GM21786 (cell line): ENCODE results near the gene MIGA2.
A peak's percentile ranks its signal among the peaks of the same experiment; 100 is the strongest.
"Not testable (repeated sequence)": the region's sequence is repeated elsewhere in the genome, so short reads cannot be mapped to it uniquely, and the experiment has no call there.

Experiments
- ATAC-seq: cut with Tn5 transposase; IDR thresholded peaks from one replicate; pipeline ENCODE4 v1.9.1; 2021; ENCODE audit not compliant: unreplicated experiment

Gene MIGA2

GRCh38 chr9:129036241-129036922 is at the start of gene MIGA2:
Gene MIGA2, plus strand, starts transcription at chr9:129036626. Its CDS starts 3,969 bp downstream, at chr9:129040595.
- peak; percentile 98 for ATAC-seq

GRCh38 chr9:128986671-128987070 is 49.8 kb upstream of the MIGA2 start:
- ATAC-seq, result no peak

GRCh38 chr9:128987805-128988204 is 48.6 kb upstream of the MIGA2 start:
- ATAC-seq, result no peak

GRCh38 chr9:128992995-128993394 is 43.4 kb upstream of the MIGA2 start:
- ATAC-seq, result no peak

- ATAC-seq, result no peak
These were observed 40.6 kb upstream of the MIGA2 start for GRCh38 chr9:128995791-128996190.

- ATAC-seq, result no peak
These were observed 38.0 kb upstream of the MIGA2 start for GRCh38 chr9:128998462-128998861.

GRCh38 chr9:128999581-129000206 is 36.7 kb upstream of the MIGA2 start:
- ATAC-seq, result no peak

GRCh38 chr9:129001504-129002325 is 34.7 kb upstream of the MIGA2 start:
- no peak for ATAC-seq

- ATAC-seq, result no peak
These were observed 33.4 kb upstream of the MIGA2 start for GRCh38 chr9:129002992-129003391.

- ATAC-seq, result not testable (repeated sequence)
These were observed 32.3 kb upstream of the MIGA2 start for GRCh38 chr9:129004173-129004572.

- no peak for ATAC-seq
These were observed 31.0 kb upstream of the MIGA2 start for GRCh38 chr9:129005336-129005997.

GRCh38 chr9:129006328-129007034 is 29.9 kb upstream of the MIGA2 start:
- ATAC-seq, result no peak

- no peak for ATAC-seq
These were observed 29.2 kb upstream of the MIGA2 start for GRCh38 chr9:129007035-129007765.

- ATAC-seq, result no peak
These were observed 28.5 kb upstream of the MIGA2 start for GRCh38 chr9:129007766-129008468.

- ATAC-seq, result no peak
These were observed 27.9 kb upstream of the MIGA2 start for GRCh38 chr9:129008469-129008965.

- no peak for ATAC-seq
These were observed 27.3 kb upstream of the MIGA2 start for GRCh38 chr9:129008986-129009583.

- ATAC-seq, result no peak
These were observed 26.8 kb upstream of the MIGA2 start for GRCh38 chr9:129009584-129010141.

- no peak for ATAC-seq
These were observed 26.0 kb upstream of the MIGA2 start for GRCh38 chr9:129010267-129010975.
